SK-N-SH (cell line): ENCODE data around the gene GABRG3. TPM values are rescaled to one million over a fixed set of nuclear protein-coding genes. Genes with fewer than 3 reads are reported as not detected.
A peak's percentile ranks its signal among the peaks of the same experiment; 100 is the strongest.

Experiments used
- CTCF ChIA-PET: fragments of 300-600, 350-600 bp; formaldehyde crosslinking; extraction: SDS; loops from one replicate; lab custom pipeline; 2021; lab: Yijun Ruan, JAX
- POLR2A ChIA-PET: fragments of 350-600 bp; sonication (Branson Sonifier 250); formaldehyde crosslinking; extraction: SDS; loops from one replicate; lab custom pipeline; 2020; ENCODE audit warnings: antibody characterized with exemption, inconsistent platforms; lab: Yijun Ruan, JAX
- DNase-seq: peaks from one replicate; pipeline ENCODE4 v3.0.0; 2012
- H2AFZ ChIP-seq: fragments of 200-600 bp; sonication (generic); 2 replicates; pipeline ENCODE4 v1.8.1; 2016; ENCODE audit warnings: antibody characterized with exemption, mild to moderate bottlenecking, low read depth
- H3F3A ChIP-seq: fragments of 200-600 bp; sonication (generic); replicated peaks from 2 replicates; pipeline ENCODE3; 2016; ENCODE audit warnings: antibody characterized with exemption, mild to moderate bottlenecking; ENCODE audit not compliant: insufficient read depth
- H3K27ac ChIP-seq, 2 experiments: fragments of 200-500 bp in 1 of 2; fragments of 200-600 bp in 1 of 2; sonication (Bioruptor generic) in 1 of 2; sonication (generic), shearing (Covaris generic) in 1 of 2; 2 replicates each; pipeline versions ENCODE4 v1.5.1 to v1.6.1; 2014 to 2016; ENCODE audit warnings: low read depth in 2 of 2, inconsistent platforms in 1 of 2, low read length in 1 of 2, mild to moderate bottlenecking in 1 of 2, mixed read lengths in 1 of 2
- H3K27me3 ChIP-seq: fragments of 200-600 bp; sonication (generic), shearing (Covaris generic); 2 replicates; pipeline ENCODE4 v1.6.1; 2016; ENCODE audit warnings: mixed run types; ENCODE audit not compliant: insufficient read depth
- H3K36me3 ChIP-seq, 2 experiments: fragments of 200-500 bp in 1 of 2; fragments of 200-600 bp in 1 of 2; sonication (Bioruptor generic) in 1 of 2; sonication (generic) in 1 of 2; replicated peaks in 1 of 2; 2 replicates each; pipeline versions ENCODE3 to v1.5.1; 2014 to 2016; ENCODE audit warnings: low read length in 1 of 2, mild to moderate bottlenecking in 1 of 2; ENCODE audit not compliant: insufficient read depth in 2 of 2, control insufficient read depth in 1 of 2
- H3K4me1 ChIP-seq, 2 experiments: fragments of 200-500 bp in 1 of 2; fragments of 200-600 bp in 1 of 2; sonication (Bioruptor generic) in 1 of 2; sonication (generic), shearing (Covaris generic) in 1 of 2; 2 replicates each; pipeline versions ENCODE4 v1.5.1 to v1.6.1; 2014 to 2016; ENCODE audit warnings: low read depth in 1 of 2, low read length in 1 of 2, mixed run types in 1 of 2; ENCODE audit not compliant: insufficient read depth in 2 of 2, control insufficient read depth in 1 of 2
- H3K4me2 ChIP-seq: fragments of 200-600 bp; sonication (generic), shearing (Covaris generic); 2 replicates; pipeline ENCODE4 v1.6.1; 2017; ENCODE audit warnings: mixed run types
- H3K4me3 ChIP-seq, 2 experiments: fragments of 200-500 bp in 1 of 2; fragments of 200-600 bp in 1 of 2; sonication (Bioruptor generic) in 1 of 2; sonication (generic), shearing (Covaris generic) in 1 of 2; 2 replicates each; pipeline versions ENCODE4 v1.5.1 to v1.8.1; 2014 to 2016; ENCODE audit warnings: low read depth in 2 of 2, inconsistent platforms in 1 of 2, low read length in 1 of 2, mild to moderate bottlenecking in 1 of 2, mixed read lengths in 1 of 2, moderate library complexity in 1 of 2
- H3K79me2 ChIP-seq: fragments of 200-600 bp; sonication (generic); 2 replicates; pipeline ENCODE4 v1.8.1; 2017; ENCODE audit warnings: mild to moderate bottlenecking; ENCODE audit not compliant: insufficient read depth
- H3K9ac ChIP-seq: fragments of 200-600 bp; sonication (generic); 2 replicates; pipeline ENCODE4 v1.6.1; 2017; ENCODE audit warnings: mixed run types
- H3K9me2 ChIP-seq: fragments of 200-600 bp; sonication (generic); 2 replicates; pipeline ENCODE4 v1.6.1; 2017; ENCODE audit warnings: mixed run types
- H3K9me3 ChIP-seq: fragments of 200-600 bp; sonication (generic); 2 replicates; pipeline ENCODE4 v1.6.1; 2017; ENCODE audit warnings: mixed run types, mild to moderate bottlenecking, moderate library complexity
- H4K20me1 ChIP-seq: fragments of 200-600 bp; sonication (generic); 2 replicates; pipeline ENCODE4 v1.6.1; 2017; ENCODE audit warnings: mild to moderate bottlenecking, mixed run types; ENCODE audit not compliant: insufficient read depth
- CHD2 ChIP-seq: fragments of 150-350 bp; IDR thresholded peaks from 2 replicates; pipeline ENCODE4 v1.6.1; 2018; ENCODE audit warnings: low read length; ENCODE audit not compliant: partially characterized antibody
- EP300 ChIP-seq, 2 experiments: IDR thresholded peaks; 2 replicates each; pipeline versions ENCODE4 v1.4.0 to v1.6.1; 2012; ENCODE audit warnings: borderline replicate concordance in 1 of 2, low read depth in 1 of 2, low read length in 1 of 2
- FOXJ3 ChIP-seq: sonication (generic); formaldehyde crosslinking; IDR thresholded peaks from 2 replicates; pipeline ENCODE4 v1.5.1; 2020; ENCODE audit warnings: mild to moderate bottlenecking, missing genetic modification reagents
- GATA2 ChIP-seq: sonication (generic); formaldehyde crosslinking; IDR thresholded peaks from 2 replicates; pipeline ENCODE4 v1.5.0; 2020; ENCODE audit warnings: mild to moderate bottlenecking, missing genetic modification reagents
- NRF1 ChIP-seq: IDR thresholded peaks from 2 replicates; pipeline ENCODE4 v1.6.1; 2012; ENCODE audit warnings: low read depth, mild to moderate bottlenecking, low read length
- REST ChIP-seq: IDR thresholded peaks from 2 replicates; pipeline ENCODE4 v1.6.1; 2012; ENCODE audit warnings: mild to moderate bottlenecking, low read depth, low read length, moderate library complexity
- SIN3A ChIP-seq: IDR thresholded peaks from 2 replicates; pipeline ENCODE4 v1.6.1; 2012; ENCODE audit warnings: low read depth, mild to moderate bottlenecking, low read length, moderate library complexity, borderline replicate concordance
- TEAD4 ChIP-seq: IDR thresholded peaks from 2 replicates; pipeline ENCODE4 v1.4.0; 2012; ENCODE audit warnings: mild to moderate bottlenecking, borderline replicate concordance; ENCODE audit not compliant: insufficient read depth
- USF2 ChIP-seq: fragments of 150-350 bp; IDR thresholded peaks from 2 replicates; pipeline ENCODE4 v1.6.1; 2017; ENCODE audit warnings: antibody characterized with exemption, low read length, low read depth, borderline replicate concordance
- YY1 ChIP-seq: IDR thresholded peaks from 2 replicates; pipeline ENCODE4 v1.4.0; 2012; ENCODE audit warnings: low read depth, mild to moderate bottlenecking
- WGBS: methylation state at CpG from one replicate; pipeline ENCODE4 v1.1.6; 2017; ENCODE audit warnings: low lambda C conversion rate; 5-methylcytosine and 5-hydroxymethylcytosine counted together
- polyA plus RNA-seq, 3 experiments: library from polyadenylated mRNA; depleted of rRNA; stranded (reverse); fragments of >200 nt; gene quantifications; 2 replicates each; pipeline ENCODE4 v1.2.3, GENCODE V29; 2012
- TF ChIP-seq, protein P1 (sequence below): IDR thresholded peaks from 2 replicates; pipeline ENCODE4 v1.4.0; 2012; ENCODE audit warnings: low read depth, borderline replicate concordance

GABRG3 gene
- polyA plus RNA-seq, 1 of the 3 experiments (the other 2 are of a cell fraction) = not detected

DNA sequence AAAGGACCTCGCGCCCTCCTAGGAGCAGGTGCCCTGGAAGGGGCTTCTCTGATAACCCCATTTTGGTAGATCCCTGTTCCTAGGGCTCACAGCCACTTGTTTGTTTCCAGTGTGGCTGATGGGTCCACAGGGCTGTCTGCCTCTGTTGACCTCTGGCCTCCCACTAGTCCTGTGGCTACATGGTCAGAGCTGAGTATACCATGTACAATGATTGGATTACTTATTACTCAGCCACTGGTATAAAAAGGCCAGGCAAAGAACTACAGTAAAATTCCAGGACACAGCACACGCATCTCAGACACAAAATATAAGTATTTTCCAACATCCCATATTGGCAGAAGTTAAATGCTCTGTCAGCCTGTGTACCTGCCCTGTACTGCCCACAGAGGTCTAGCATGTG is 277.3 kb downstream of the GABRG3 start (continued):
- TF ChIP-seq, protein P1, sequence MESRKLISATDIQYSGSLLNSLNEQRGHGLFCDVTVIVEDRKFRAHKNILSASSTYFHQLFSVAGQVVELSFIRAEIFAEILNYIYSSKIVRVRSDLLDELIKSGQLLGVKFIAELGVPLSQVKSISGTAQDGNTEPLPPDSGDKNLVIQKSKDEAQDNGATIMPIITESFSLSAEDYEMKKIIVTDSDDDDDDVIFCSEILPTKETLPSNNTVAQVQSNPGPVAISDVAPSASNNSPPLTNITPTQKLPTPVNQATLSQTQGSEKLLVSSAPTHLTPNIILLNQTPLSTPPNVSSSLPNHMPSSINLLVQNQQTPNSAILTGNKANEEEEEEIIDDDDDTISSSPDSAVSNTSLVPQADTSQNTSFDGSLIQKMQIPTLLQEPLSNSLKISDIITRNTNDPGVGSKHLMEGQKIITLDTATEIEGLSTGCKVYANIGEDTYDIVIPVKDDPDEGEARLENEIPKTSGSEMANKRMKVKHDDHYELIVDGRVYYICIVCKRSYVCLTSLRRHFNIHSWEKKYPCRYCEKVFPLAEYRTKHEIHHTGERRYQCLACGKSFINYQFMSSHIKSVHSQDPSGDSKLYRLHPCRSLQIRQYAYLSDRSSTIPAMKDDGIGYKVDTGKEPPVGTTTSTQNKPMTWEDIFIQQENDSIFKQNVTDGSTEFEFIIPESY = no peak

GRCh38 chr15:27249046-27249759 is 278.2 kb downstream of the GABRG3 start:
- TF ChIP-seq YY1 (no peak), SIN3A (no peak), CHD2 (no peak), USF2 (no peak), FOXJ3 (no peak), NRF1 (no peak), TEAD4 (no peak), GATA2 (CRISPR knock-in tag) (no peak), EP300 (IDR thresholded peaks at IDR 0.05; ENCODE audit: borderline replicate concordance in 1 of 2, low read depth in 1 of 2, low read length in 1 of 2) (no peak), REST (no peak)
- Histone ChIP-seq H2AFZ (no peak overlapping the region), H3K27ac (peak overlapping the region in 1 of 2 experiments; percentile 74; a peak in 2 of 4 replicates), H3K36me3 (no peaks in the 10 kb centered on the region), H3K4me3 (no peak overlapping the region), H3K9ac (no peak overlapping the region), H3K79me2 (no peaks in the 10 kb centered on the region), H3K4me2 (no peak overlapping the region), H4K20me1 (no peaks in the 10 kb centered on the region), H3K9me3 (no peaks in the 10 kb centered on the region), H3K27me3 (no peaks in the 10 kb centered on the region), H3K4me1 (peaks cover 0 to 22% of the 10 kb centered on the region in 2 experiments; a peak in 1 of 4 replicates), H3K9me2 (no peaks in the 10 kb centered on the region), H3F3A (no peaks in the 10 kb centered on the region)
- 52% methylated on average over 17 of the region's 23 CpGs for WGBS
- peak; percentile 64 for DNase-seq
- POLR2A ChIA-PET = no interaction called here
- CTCF ChIA-PET = interaction anchor here (0.8 to 2.5 kb wide), 11 partner anchors 9 to 772 kb away, joined by 3 to 18 read pairs (median 4); no protein-coding TSS in a partner anchor
